Endothelial cell of umbilical vein (primary cell): ENCODE results near the gene DGKI. TPM values are rescaled to one million over a fixed set of nuclear protein-coding genes. Genes with fewer than 3 reads are reported as not detected.

ENCODE experiments used
- BruUV-seq: library from RNA; stranded (reverse); fragments of 400-500 nt; replicated peaks from 2 replicates; lab custom pipeline; 2021; lab: Mats Ljungman, UMichigan
- CTCF ChIA-PET: fragments of 300-600, 350-600 bp; sonication (Branson Sonifier 250); formaldehyde crosslinking; loops from one replicate; lab custom pipeline; 2021; ENCODE audit warnings: antibody characterized with exemption, inconsistent platforms; lab: Charles Lee
- POLR2A ChIA-PET: fragments of 300-600, 350-600 bp; sonication (Branson Sonifier 250); formaldehyde crosslinking; loops from one replicate; lab custom pipeline; 2021; ENCODE audit warnings: antibody characterized with exemption, inconsistent platforms; lab: Charles Lee
- DNase-seq: peaks from one replicate; pipeline ENCODE4 v3.0.0-alpha.2; 2011; ENCODE audit warnings: low read depth, low spot score
- FAIRE-seq: peaks from 2 replicates; lab custom pipeline; 2011; peaks lifted over from hg19 to GRCh38; lab: Jason Lieb, UNC
- H2AFZ ChIP-seq: 2 replicates; pipeline ENCODE4 v1.6.0; 2012; ENCODE audit warnings: low read depth, low read length, control low read depth, inconsistent platforms
- H3K27ac ChIP-seq: 2 replicates; pipeline ENCODE4 v1.5.1; 2011; ENCODE audit warnings: low read depth, mild to moderate bottlenecking, control low read depth, low read length, moderate library complexity; ENCODE audit not compliant: insufficient read depth
- H3K27me3 ChIP-seq, 2 experiments: 2 replicates each; pipeline versions ENCODE4 v1.6.0 to v1.6.1; 2011; ENCODE audit warnings: low read length in 2 of 2, mixed read lengths in 1 of 2; ENCODE audit not compliant: control insufficient read depth in 2 of 2, insufficient read depth in 2 of 2
- H3K36me3 ChIP-seq, 2 experiments: 2 replicates in 1 of 2; 3 replicates in 1 of 2; pipeline ENCODE4 v1.5.1; 2011; ENCODE audit warnings: low read length in 2 of 2, mild to moderate bottlenecking in 1 of 2, moderate library complexity in 1 of 2; ENCODE audit not compliant: control insufficient read depth in 2 of 2, insufficient read depth in 2 of 2; ENCODE audit errors: extremely low read depth in 1 of 2
- H3K4me1 ChIP-seq: 3 replicates; pipeline ENCODE4 v1.5.1; 2011; ENCODE audit warnings: mild to moderate bottlenecking, low read length; ENCODE audit not compliant: control insufficient read depth, insufficient read depth; ENCODE audit errors: extremely low read depth
- H3K4me2 ChIP-seq: 2 replicates; pipeline ENCODE4 v1.6.1; 2011; ENCODE audit warnings: low read length, control low read depth, mixed read lengths; ENCODE audit not compliant: insufficient read depth
- H3K4me3 ChIP-seq, 3 experiments: fragments of 200-600 bp in 1 of 3; sonication (generic), shearing (Covaris generic) in 1 of 3; replicated peaks in 1 of 3; 2 replicates each; pipeline ENCODE4 v1.5.1; 2011 to 2016; ENCODE audit warnings: control low read depth in 3 of 3, low read length in 3 of 3, mild to moderate bottlenecking in 2 of 3, inconsistent platforms in 1 of 3, low read depth in 1 of 3, moderate library complexity in 1 of 3; ENCODE audit not compliant: insufficient read depth in 1 of 3
- H3K79me2 ChIP-seq: 2 replicates; pipeline ENCODE4 v1.6.0; 2012; ENCODE audit warnings: low read length, inconsistent platforms; ENCODE audit not compliant: control insufficient read depth, insufficient read depth
- H3K9ac ChIP-seq: replicated peaks from 2 replicates; pipeline ENCODE3; 2011; ENCODE audit warnings: low read length, control low read depth; ENCODE audit not compliant: insufficient read depth; ENCODE audit errors: extremely low read depth
- H3K9me1 ChIP-seq: replicated peaks from 3 replicates; pipeline ENCODE4 v1.6.0; 2011; ENCODE audit warnings: mild to moderate bottlenecking, low read length; ENCODE audit not compliant: control insufficient read depth, insufficient read depth; ENCODE audit errors: extremely low read depth
- H3K9me3 ChIP-seq: replicated peaks from 2 replicates; pipeline ENCODE4 v1.5.1; 2012; ENCODE audit warnings: low read length, inconsistent platforms; ENCODE audit not compliant: control insufficient read depth, insufficient read depth
- H4K20me1 ChIP-seq: replicated peaks from 2 replicates; pipeline ENCODE3; 2011; ENCODE audit warnings: mild to moderate bottlenecking, low read length; ENCODE audit not compliant: control insufficient read depth, insufficient read depth; ENCODE audit errors: extremely low read depth
- EZH2 ChIP-seq: IDR thresholded peaks from 2 replicates; pipeline ENCODE4 v1.6.1; 2012; ENCODE audit warnings: borderline replicate concordance, low read depth, mild to moderate bottlenecking, moderate library complexity, low read length, inconsistent platforms; ENCODE audit not compliant: severe bottlenecking
- FOS ChIP-seq: IDR thresholded peaks from 2 replicates; pipeline ENCODE4 v1.6.1; 2011; ENCODE audit warnings: mild to moderate bottlenecking, low read length, moderate library complexity, borderline replicate concordance; ENCODE audit not compliant: insufficient read depth
- GATA2 ChIP-seq: IDR thresholded peaks from 2 replicates; pipeline ENCODE4 v1.7.0; 2011; ENCODE audit warnings: low read depth, mild to moderate bottlenecking, moderate library complexity, mixed read lengths, low read length; ENCODE audit not compliant: insufficient read length, insufficient read depth
- JUN ChIP-seq: IDR thresholded peaks from 2 replicates; pipeline ENCODE4 v1.6.1; 2011; ENCODE audit warnings: borderline replicate concordance, low read depth; ENCODE audit not compliant: insufficient read length, insufficient read depth
- MYC ChIP-seq: IDR thresholded peaks from one replicate; pipeline ENCODE4 v1.6.1; 2011; ENCODE audit warnings: mild to moderate bottlenecking, low read depth, low read length
- POLR2A ChIP-seq: IDR thresholded peaks from 2 replicates; pipeline ENCODE4 v1.6.1; 2012; ENCODE audit warnings: low read depth, mild to moderate bottlenecking, control low read depth, low read length
- POLR2AphosphoS5 ChIP-seq: IDR thresholded peaks from 2 replicates; pipeline ENCODE4 v1.6.1; 2012; ENCODE audit warnings: low read depth, mild to moderate bottlenecking, control low read depth, low read length, moderate library complexity; ENCODE audit not compliant: insufficient read depth
- dilution Hi-C: fragments of 300-500 bp; cut with MboI; formaldehyde crosslinking; loops from one replicate; pipeline ENCODE4 v1.15.0; 2019; ENCODE audit warnings: low sequenced_read_pairs; ENCODE audit not compliant: extremely low pct_ligation_motif_present
- intact Hi-C: fragments of 100-400 bp; cut with micrococcal nuclease; formaldehyde crosslinking; loops from one replicate; pipeline ENCODE4 v1.10.0; 2022
- polyA plus RNA-seq, 4 experiments: library from polyadenylated mRNA; depleted of rRNA in 3 of 4; stranded (reverse) in 3 of 4; unstranded in 1 of 4; fragments of >200 nt; gene quantifications; 2 replicates each; pipeline versions ENCODE4 v1.2.1 to v1.2.3, GENCODE V29; 2011 to 2012; ENCODE audit warnings: missing spikeins in 1 of 4
- total RNA-seq: library from RNA; stranded (reverse); gene quantifications from 2 replicates; pipeline ENCODE4 v1.2.3, GENCODE V29; 2021
- TF ChIP-seq, protein P1 (sequence below), 2 donors: IDR thresholded peaks; 1 replicate in 1 of 2; 2 replicates in 1 of 2; pipeline ENCODE4 v1.5.1; 2011; ENCODE audit warnings: low read length in 2 of 2, mild to moderate bottlenecking in 2 of 2, moderate library complexity in 2 of 2, control low read depth in 1 of 2, inconsistent platforms in 1 of 2, low read depth in 1 of 2; ENCODE audit not compliant: insufficient read depth in 1 of 2; ENCODE audit errors: extremely low read depth in 1 of 2
- TF ChIP-seq, protein P2 (sequence below): IDR thresholded peaks from 2 replicates; pipeline ENCODE4 v1.6.1; 2011; ENCODE audit not compliant: insufficient read depth, insufficient read length

Gene DGKI
- total and polyA plus RNA-seq, 2 donors (not counting 3 experiments of a cell fraction or from before 2014, with no cell fraction given), result 0.11 to 0.51 TPM

DNA sequence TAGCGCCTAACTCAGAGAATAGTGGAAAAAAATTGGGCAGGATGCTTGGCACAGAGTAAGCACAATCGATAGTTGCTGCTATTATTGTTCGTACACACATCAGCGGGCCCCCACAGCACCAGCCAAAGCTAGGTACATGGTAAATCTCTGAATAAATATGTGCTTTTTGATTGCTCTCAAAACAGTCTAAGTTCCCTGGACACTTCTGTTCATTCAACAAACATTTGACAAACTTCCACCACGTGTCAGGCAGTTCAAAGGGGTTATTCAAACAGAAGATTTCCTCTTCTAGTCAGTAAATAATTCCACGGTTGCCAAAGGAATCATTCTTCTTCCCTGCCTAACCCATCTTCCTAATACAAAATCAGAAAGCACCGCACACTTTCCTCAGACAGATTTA, 150.8 kb downstream of the DGKI start:
- Histone ChIP-seq H3K4me2 (no peak overlapping the region), H3K9me3 (no peaks in the 10 kb centered on the region), H4K20me1 (no peaks in the 10 kb centered on the region), H3K9ac (no peak overlapping the region), H3K36me3 (no peaks in the 10 kb centered on the region), H3K27me3 (no peaks in the 10 kb centered on the region), H2AFZ (no peak overlapping the region), H3K27ac (no peak overlapping the region), H3K4me3 (no peak overlapping the region), H3K79me2 (no peaks in the 10 kb centered on the region), H3K9me1 (no peaks in the 10 kb centered on the region), H3K4me1 (peaks cover 5% of the 10 kb centered on the region)
- FAIRE-seq (no peak), DNase-seq (peak; percentile 72)
- POLR2A ChIA-PET, result no interaction called here
- intact Hi-C loops, result no loop called here
- BruUV-seq, result no TSS peak
- dilution Hi-C loops, result no loop called here
- CTCF ChIA-PET, result interaction anchor here (1.1 kb wide), 1 partner anchor 1043 kb away, joined by 3 read pairs; no protein-coding TSS in a partner anchor
- TF ChIP-seq EZH2, result no peak

DNA sequence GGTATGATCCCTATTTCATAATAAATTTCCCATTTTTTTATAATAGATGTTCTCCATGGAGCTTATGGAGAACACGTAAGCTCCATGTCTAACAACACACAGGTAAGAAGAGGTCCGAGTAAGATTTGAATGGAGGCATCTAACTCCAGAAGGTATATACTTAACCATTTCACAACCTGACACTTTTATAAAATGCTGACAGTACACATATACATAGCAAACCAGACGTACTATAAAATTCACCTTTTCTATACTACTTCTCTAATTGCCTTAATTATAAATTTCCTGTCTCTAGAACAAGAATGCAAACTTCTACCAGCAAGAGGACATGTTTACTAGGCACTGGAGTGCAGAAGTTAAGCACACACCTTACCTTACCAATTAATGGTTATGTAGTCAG, 151.3 kb downstream of the DGKI start:
- FAIRE-seq (no peak), DNase-seq (no peak)
- H3K36me3 ChIP-seq, result no peaks in the 10 kb centered on the region
- ChIA-PET CTCF (interaction anchor here (1.1 kb wide), 1 partner anchor 1043 kb away, joined by 3 read pairs; no protein-coding TSS in a partner anchor), POLR2A (no interaction called here)
- TF ChIP-seq POLR2AphosphoS5, result no peak
- TF ChIP-seq GATA2, result no peak
- no peak for TF ChIP-seq MYC
- TF ChIP-seq POLR2A, result no peak
- no peak for TF ChIP-seq FOS
- TF ChIP-seq, protein P1, sequence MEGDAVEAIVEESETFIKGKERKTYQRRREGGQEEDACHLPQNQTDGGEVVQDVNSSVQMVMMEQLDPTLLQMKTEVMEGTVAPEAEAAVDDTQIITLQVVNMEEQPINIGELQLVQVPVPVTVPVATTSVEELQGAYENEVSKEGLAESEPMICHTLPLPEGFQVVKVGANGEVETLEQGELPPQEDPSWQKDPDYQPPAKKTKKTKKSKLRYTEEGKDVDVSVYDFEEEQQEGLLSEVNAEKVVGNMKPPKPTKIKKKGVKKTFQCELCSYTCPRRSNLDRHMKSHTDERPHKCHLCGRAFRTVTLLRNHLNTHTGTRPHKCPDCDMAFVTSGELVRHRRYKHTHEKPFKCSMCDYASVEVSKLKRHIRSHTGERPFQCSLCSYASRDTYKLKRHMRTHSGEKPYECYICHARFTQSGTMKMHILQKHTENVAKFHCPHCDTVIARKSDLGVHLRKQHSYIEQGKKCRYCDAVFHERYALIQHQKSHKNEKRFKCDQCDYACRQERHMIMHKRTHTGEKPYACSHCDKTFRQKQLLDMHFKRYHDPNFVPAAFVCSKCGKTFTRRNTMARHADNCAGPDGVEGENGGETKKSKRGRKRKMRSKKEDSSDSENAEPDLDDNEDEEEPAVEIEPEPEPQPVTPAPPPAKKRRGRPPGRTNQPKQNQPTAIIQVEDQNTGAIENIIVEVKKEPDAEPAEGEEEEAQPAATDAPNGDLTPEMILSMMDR (IDR thresholded peaks at IDR 0.05; ENCODE audit: extremely low read depth in 1 of 2, insufficient read depth in 1 of 2, low read depth in 1 of 2, low read length in 2 of 2), result no peak
- TF ChIP-seq JUN, result no peak
- TF ChIP-seq, protein P2, sequence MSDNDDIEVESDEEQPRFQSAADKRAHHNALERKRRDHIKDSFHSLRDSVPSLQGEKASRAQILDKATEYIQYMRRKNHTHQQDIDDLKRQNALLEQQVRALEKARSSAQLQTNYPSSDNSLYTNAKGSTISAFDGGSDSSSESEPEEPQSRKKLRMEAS, result no peak
- no peak for TF ChIP-seq EZH2
- peaks cover 5% of the 10 kb centered on the region for H3K4me1 ChIP-seq
- no peak overlapping the region for H3K27ac ChIP-seq
- no peak overlapping the region for H3K4me3 ChIP-seq
- no peaks in the 10 kb centered on the region for H3K27me3 ChIP-seq
- H3K79me2 ChIP-seq, result no peaks in the 10 kb centered on the region
- no TSS peak for BruUV-seq
- no peaks in the 10 kb centered on the region for H4K20me1 ChIP-seq
- dilution Hi-C loops, result no loop called here
- H3K9ac ChIP-seq, result no peak overlapping the region
- no peaks in the 10 kb centered on the region for H3K9me1 ChIP-seq
- no peak overlapping the region for H3K4me2 ChIP-seq
- intact Hi-C loops, result no loop called here
- no peak overlapping the region for H2AFZ ChIP-seq
- H3K9me3 ChIP-seq, result no peaks in the 10 kb centered on the region
